Femur (tissue), 1 donor: ENCODE measurements around the gene MAG.

Experiments
- DNase-seq: peaks from one replicate; pipeline ENCODE4 v3.0.0-alpha.2; 2017

The MAG gene

GRCh38 chr19:35291916-35292315 lies at the start of gene MAG:
TSS of gene MAG (plus strand) at chr19:35292161. CDS start at chr19:35295409, 3,248 bp downstream.
- DNase-seq, result no peak

DNA sequence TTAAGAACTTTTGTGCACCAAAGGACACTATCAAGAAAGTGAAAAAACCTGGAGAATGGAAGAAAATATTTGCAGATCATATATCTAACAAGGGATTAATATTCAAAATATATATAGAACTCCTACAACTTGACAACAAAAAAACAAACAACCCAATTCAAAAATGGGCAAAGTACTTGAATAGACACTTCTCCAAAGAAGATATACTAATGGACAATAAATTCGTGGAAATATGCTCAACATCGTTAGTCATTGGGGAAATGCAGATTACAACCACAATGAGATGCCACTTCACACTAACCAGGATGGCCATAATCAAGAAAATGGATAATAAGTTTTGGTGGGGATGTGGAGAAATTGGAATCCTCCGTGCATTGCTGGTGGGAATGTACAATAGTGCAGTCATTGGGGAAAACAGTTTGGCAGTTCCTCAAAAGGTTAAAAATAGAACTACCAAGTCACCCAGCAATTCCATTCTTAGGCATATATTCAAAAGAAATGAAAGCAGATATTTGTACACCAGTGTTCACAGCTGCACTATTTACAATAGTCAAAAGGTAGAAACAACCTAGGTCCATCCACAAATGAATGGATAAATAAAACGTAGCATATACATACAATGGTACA lies 45.4 kb upstream of the MAG start:
- DNase-seq, result no peak

- no peak for DNase-seq
Measured at GRCh38 chr19:35247526-35248309, 44.2 kb upstream of the MAG start.

- no peak for DNase-seq
Measured at GRCh38 chr19:35248310-35249145, 43.4 kb upstream of the MAG start, which contains the start of gene LSR. TSS of gene LSR (plus strand) at chr19:35249002. CDS start at chr19:35249023, 21 bp downstream.

- no peak for DNase-seq
Measured at GRCh38 chr19:35249146-35249847, 42.7 kb upstream of the MAG start.

- DNase-seq, result no peak
Measured at GRCh38 chr19:35249848-35250711, 41.9 kb upstream of the MAG start.

GRCh38 chr19:35251456-35251855 lies 40.5 kb upstream of the MAG start:
- DNase-seq, result no peak

- DNase-seq, result no peak
Measured at GRCh38 chr19:35253316-35254286, 38.4 kb upstream of the MAG start.

GRCh38 chr19:35254341-35255297 lies 37.3 kb upstream of the MAG start:
- no peak for DNase-seq

DNA sequence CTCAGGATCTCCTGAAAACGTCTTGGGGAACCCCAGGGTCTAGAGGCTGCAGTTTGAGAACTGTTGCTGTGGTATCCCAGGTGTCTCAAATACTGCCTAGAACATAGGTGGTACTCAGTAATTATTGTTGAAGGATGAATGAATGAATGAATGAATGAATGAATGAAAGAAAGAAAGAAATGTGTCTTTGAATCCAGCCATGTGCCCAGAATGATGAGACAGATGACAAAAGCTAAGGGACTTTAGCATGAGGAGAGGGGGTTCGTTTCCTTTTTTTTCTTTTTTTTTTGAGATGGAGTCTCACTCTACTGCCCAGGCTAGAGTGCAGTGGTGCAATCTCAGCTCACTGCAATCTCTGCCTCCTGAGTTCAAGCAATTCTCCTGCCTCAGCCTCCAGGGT lies 35.4 kb upstream of the MAG start:
- no peak for DNase-seq

GRCh38 chr19:35257113-35257461 lies 34.9 kb upstream of the MAG start:
- no peak for DNase-seq

- DNase-seq, result no peak
Measured at GRCh38 chr19:35260694-35261304, 31.2 kb upstream of the MAG start.

- no peak for DNase-seq
Measured at GRCh38 chr19:35261356-35262100, 30.4 kb upstream of the MAG start.

GRCh38 chr19:35262101-35262761 lies 29.7 kb upstream of the MAG start:
- no peak for DNase-seq

GRCh38 chr19:35264268-35265125 lies 27.5 kb upstream of the MAG start:
- no peak for DNase-seq

GRCh38 chr19:35265126-35265899 lies 26.6 kb upstream of the MAG start:
- no peak for DNase-seq
